Gastrocnemius medialis (tissue), 4 donors: Measurements from ENCODE around the gene PPP1R12B.

Source experiments
- CTCF ChIP-seq, 5 experiments: fragments of 450-650 bp in 3 of 5; fragments of 200-600 bp in 2 of 5; sonication (generic) in 2 of 5; IDR thresholded peaks in 4 of 5; conservative IDR thresholded peaks in 1 of 5; 1 replicate in 4 of 5; 2 replicates in 1 of 5; pipeline ENCODE4 v1.5.1; 2016 to 2019; ENCODE audit warnings: antibody characterized with exemption in 5 of 5, mild to moderate bottlenecking in 3 of 5, moderate library complexity in 3 of 5
- POLR2A ChIP-seq, 2 donors: fragments of 450-650 bp; IDR thresholded peaks; one replicate each; pipeline ENCODE4 v1.6.1; 2017; ENCODE audit warnings: antibody characterized with exemption in 2 of 2, mild to moderate bottlenecking in 2 of 2, moderate library complexity in 2 of 2

GRCh38 chr1:202333861-202334260, 14.6 kb upstream of the PPP1R12B start:
- TF ChIP-seq CTCF (IDR thresholded peaks at IDR 0.05 in 4 of 5, conservative IDR thresholded peaks at IDR 0.05 in 1 of 5) (no peak), POLR2A (IDR thresholded peaks at IDR 0.05) (no peak)
